ENCODE results near the gene TACR3. TPM values are rescaled to one million over a fixed set of nuclear protein-coding genes. Genes with fewer than 3 reads are reported as not detected.
"Not testable (repeated sequence)": the region's sequence is repeated elsewhere in the genome, so short reads cannot be mapped to it uniquely, and the experiment has no call there.

The TACR3 gene
- total and polyA plus RNA-seq, 2 donors (not counting 3 experiments of a cell fraction or from before 2014, with no cell fraction given): not detected

DNA sequence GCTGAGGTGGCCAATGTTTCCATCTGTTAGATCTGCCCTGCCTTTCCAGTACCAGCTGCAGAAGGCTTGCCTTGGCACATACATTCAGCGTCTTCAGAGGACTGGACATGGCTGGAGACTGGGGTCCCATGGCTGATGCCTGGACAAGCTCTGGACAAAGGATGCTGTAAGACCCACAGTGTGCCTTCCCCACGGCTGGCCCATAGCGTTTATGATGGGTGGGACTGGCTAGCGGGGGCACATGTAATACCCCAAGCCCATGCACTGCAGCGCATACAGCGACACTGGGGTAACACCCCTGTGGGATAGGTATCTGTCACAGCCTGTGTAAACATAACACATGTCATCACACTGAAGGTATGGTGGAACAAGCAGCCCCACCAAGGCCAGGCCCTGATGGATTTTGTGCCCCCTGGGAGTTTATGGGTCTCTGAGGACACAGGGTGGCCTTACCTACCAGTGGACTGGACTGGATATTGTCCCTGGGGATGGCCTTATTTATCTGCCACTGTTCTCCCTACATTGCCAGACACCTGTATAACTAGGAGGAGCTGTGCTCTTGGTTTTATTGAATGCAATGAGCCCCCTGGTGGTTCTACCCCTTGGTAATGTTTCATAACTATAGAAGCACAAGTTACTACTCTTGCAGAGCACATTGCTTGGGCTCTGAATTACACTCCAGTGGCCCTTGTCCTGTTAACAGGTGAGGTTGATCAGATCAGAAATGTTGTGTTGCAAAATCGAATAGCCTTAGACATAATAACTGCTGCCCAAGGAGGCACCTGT, 34.3 kb upstream of the TACR3 start:
- Histone ChIP-seq H3K4me1 (ENCODE audit: control insufficient read depth, extremely low read depth, insufficient read depth, low read length) (peaks cover 9% of the 10 kb centered on the region), H3K27ac (ENCODE audit: insufficient read depth, low read depth, low read length) (peak overlapping the region; percentile 52), H3K9me3 (replicated peaks; ENCODE audit: control insufficient read depth, insufficient read depth, low read length) (no peaks in the 10 kb centered on the region), H3K4me2 (ENCODE audit: insufficient read depth, low read length) (no peak overlapping the region), H3K4me3 (replicated peaks in 1 of 3; ENCODE audit: insufficient read depth in 1 of 3, low read depth in 1 of 3, low read length in 3 of 3) (no peak overlapping the region), H3K79me2 (ENCODE audit: control insufficient read depth, insufficient read depth, low read length) (no peaks in the 10 kb centered on the region), H2AFZ (ENCODE audit: low read depth, low read length) (no peak overlapping the region), H3K9ac (replicated peaks; ENCODE audit: extremely low read depth, insufficient read depth, low read length) (no peak overlapping the region), H4K20me1 (replicated peaks; ENCODE audit: control insufficient read depth, extremely low read depth, insufficient read depth, low read length) (no peaks in the 10 kb centered on the region), H3K9me1 (replicated peaks; ENCODE audit: control insufficient read depth, extremely low read depth, insufficient read depth, low read length) (no peaks in the 10 kb centered on the region), H3K27me3 (ENCODE audit: control insufficient read depth in 2 of 2, insufficient read depth in 2 of 2, low read length in 2 of 2) (no peaks in the 10 kb centered on the region), H3K36me3 (ENCODE audit: control insufficient read depth in 2 of 2, extremely low read depth in 1 of 2, insufficient read depth in 2 of 2, low read length in 2 of 2) (no peaks in the 10 kb centered on the region)
- intact Hi-C loops (cut with micrococcal nuclease): loop anchor here (2.0 kb wide), 1 partner anchor 161 kb away; no protein-coding TSS in a partner anchor
- dilution Hi-C loops (cut with MboI; ENCODE audit: extremely low pct_ligation_motif_present, low sequenced_read_pairs): no loop called here
- FAIRE-seq (no peak), DNase-seq (ENCODE audit: low read depth, low spot score) (no peak)
- ChIA-PET CTCF (interaction anchor here (1.0 to 1.1 kb wide), 2 partner anchors 30 to 32 kb away, joined by 3 read pairs; no protein-coding TSS in a partner anchor), POLR2A (no interaction called here)
- TF ChIP-seq POLR2A (IDR thresholded peaks at IDR 0.05; ENCODE audit: low read depth, low read length) (no peak), MYC (IDR thresholded peaks at IDR 0.05; ENCODE audit: low read depth, low read length) (no peak), FOS (IDR thresholded peaks at IDR 0.05; ENCODE audit: borderline replicate concordance, insufficient read depth, low read length) (no peak), EZH2 (IDR thresholded peaks at IDR 0.05; ENCODE audit: borderline replicate concordance, low read depth, low read length, severe bottlenecking) (no peak), GATA2 (IDR thresholded peaks at IDR 0.05; ENCODE audit: insufficient read depth, insufficient read length, low read depth, low read length) (no peak), JUN (IDR thresholded peaks at IDR 0.05; ENCODE audit: borderline replicate concordance, insufficient read depth, insufficient read length, low read depth) (no peak), POLR2AphosphoS5 (IDR thresholded peaks at IDR 0.05; ENCODE audit: insufficient read depth, low read depth, low read length) (no peak)
- TF ChIP-seq, protein P1, sequence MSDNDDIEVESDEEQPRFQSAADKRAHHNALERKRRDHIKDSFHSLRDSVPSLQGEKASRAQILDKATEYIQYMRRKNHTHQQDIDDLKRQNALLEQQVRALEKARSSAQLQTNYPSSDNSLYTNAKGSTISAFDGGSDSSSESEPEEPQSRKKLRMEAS (IDR thresholded peaks at IDR 0.05; ENCODE audit: insufficient read depth, insufficient read length): no peak
- TF ChIP-seq, protein P2, sequence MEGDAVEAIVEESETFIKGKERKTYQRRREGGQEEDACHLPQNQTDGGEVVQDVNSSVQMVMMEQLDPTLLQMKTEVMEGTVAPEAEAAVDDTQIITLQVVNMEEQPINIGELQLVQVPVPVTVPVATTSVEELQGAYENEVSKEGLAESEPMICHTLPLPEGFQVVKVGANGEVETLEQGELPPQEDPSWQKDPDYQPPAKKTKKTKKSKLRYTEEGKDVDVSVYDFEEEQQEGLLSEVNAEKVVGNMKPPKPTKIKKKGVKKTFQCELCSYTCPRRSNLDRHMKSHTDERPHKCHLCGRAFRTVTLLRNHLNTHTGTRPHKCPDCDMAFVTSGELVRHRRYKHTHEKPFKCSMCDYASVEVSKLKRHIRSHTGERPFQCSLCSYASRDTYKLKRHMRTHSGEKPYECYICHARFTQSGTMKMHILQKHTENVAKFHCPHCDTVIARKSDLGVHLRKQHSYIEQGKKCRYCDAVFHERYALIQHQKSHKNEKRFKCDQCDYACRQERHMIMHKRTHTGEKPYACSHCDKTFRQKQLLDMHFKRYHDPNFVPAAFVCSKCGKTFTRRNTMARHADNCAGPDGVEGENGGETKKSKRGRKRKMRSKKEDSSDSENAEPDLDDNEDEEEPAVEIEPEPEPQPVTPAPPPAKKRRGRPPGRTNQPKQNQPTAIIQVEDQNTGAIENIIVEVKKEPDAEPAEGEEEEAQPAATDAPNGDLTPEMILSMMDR (IDR thresholded peaks at IDR 0.05; ENCODE audit: extremely low read depth in 1 of 2, insufficient read depth in 1 of 2, low read depth in 1 of 2, low read length in 2 of 2): no peak
- no TSS peak for BruUV-seq (replicated peaks)

DNA sequence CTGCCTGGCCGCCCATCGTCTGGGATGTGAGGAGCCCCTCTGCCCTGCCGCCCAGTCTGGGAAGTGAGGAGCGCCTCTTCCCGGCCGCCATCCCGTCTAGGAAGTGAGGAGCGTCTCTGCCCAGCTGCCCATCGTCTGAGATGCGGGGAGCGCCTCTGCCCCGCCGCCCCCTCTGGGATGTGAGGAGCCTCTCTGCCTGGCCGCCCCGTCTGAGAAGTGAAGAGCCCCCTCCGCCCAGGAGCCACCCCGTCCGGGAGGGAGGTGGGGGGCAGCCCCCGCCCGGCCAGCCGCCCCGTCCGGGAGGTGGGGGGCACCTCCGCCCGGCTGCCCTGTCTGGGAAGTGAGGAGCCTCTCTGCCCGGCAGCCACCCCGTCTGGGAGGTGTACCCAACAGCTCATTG, 3.4 kb upstream of the TACR3 start:
- H3K4me3 ChIP-seq (replicated peaks in 1 of 3; ENCODE audit: insufficient read depth in 1 of 3, low read depth in 1 of 3, low read length in 3 of 3); BruUV-seq (replicated peaks); H2AFZ ChIP-seq (ENCODE audit: low read depth, low read length); dilution Hi-C loops (cut with MboI; ENCODE audit: extremely low pct_ligation_motif_present, low sequenced_read_pairs); H3K9me3 ChIP-seq (replicated peaks; ENCODE audit: control insufficient read depth, insufficient read depth, low read length); FAIRE-seq; CTCF ChIA-PET; POLR2A ChIA-PET; H3K79me2 ChIP-seq (ENCODE audit: control insufficient read depth, insufficient read depth, low read length); DNase-seq (ENCODE audit: low read depth, low spot score); H4K20me1 ChIP-seq (replicated peaks; ENCODE audit: control insufficient read depth, extremely low read depth, insufficient read depth, low read length); H3K27ac ChIP-seq (ENCODE audit: insufficient read depth, low read depth, low read length); H3K9me1 ChIP-seq (replicated peaks; ENCODE audit: control insufficient read depth, extremely low read depth, insufficient read depth, low read length); H3K36me3 ChIP-seq (ENCODE audit: control insufficient read depth in 2 of 2, extremely low read depth in 1 of 2, insufficient read depth in 2 of 2, low read length in 2 of 2); intact Hi-C loops (cut with micrococcal nuclease); H3K4me2 ChIP-seq (ENCODE audit: insufficient read depth, low read length); H3K9ac ChIP-seq (replicated peaks; ENCODE audit: extremely low read depth, insufficient read depth, low read length); H3K4me1 ChIP-seq (ENCODE audit: control insufficient read depth, extremely low read depth, insufficient read depth, low read length): not testable (repeated sequence)
- peaks cover 10 to 11% of the 10 kb centered on the region in 2 experiments for H3K27me3 ChIP-seq (ENCODE audit: control insufficient read depth in 2 of 2, insufficient read depth in 2 of 2, low read length in 2 of 2)
